Mesenchymal stem cell (in vitro differentiated cells and primary cell): Measurements from ENCODE around the gene LAPTM5.
A peak's percentile ranks its signal among the peaks of the same experiment; 100 is the strongest.

Experiments
- DNase-seq: peaks from one replicate; pipeline ENCODE4 v3.0.0-alpha.2; 2013
- H2AFZ ChIP-seq: one replicate; pipeline ENCODE4 v1.6.1; 2013; ENCODE audit warnings: low read depth, mild to moderate bottlenecking, control low read depth, inconsistent platforms, low read length, moderate library complexity
- H2AK5ac ChIP-seq: 2 replicates; pipeline ENCODE4 v1.6.1; 2013; ENCODE audit warnings: low read length, moderate library complexity, mild to moderate bottlenecking, inconsistent platforms; ENCODE audit not compliant: severe bottlenecking
- H2BK120ac ChIP-seq: one replicate; pipeline ENCODE4 v1.6.1; 2013; ENCODE audit warnings: low read depth, mild to moderate bottlenecking, inconsistent platforms, low read length, moderate library complexity
- H2BK12ac ChIP-seq, 2 experiments: one replicate each; pipeline ENCODE4 v1.6.1; 2013; ENCODE audit warnings: inconsistent platforms in 2 of 2, low read length in 2 of 2, mild to moderate bottlenecking in 2 of 2, moderate library complexity in 2 of 2, control low read depth in 1 of 2
- H2BK15ac ChIP-seq: one replicate; pipeline ENCODE4 v1.6.1; 2013; ENCODE audit warnings: mild to moderate bottlenecking, low read depth, inconsistent platforms; ENCODE audit not compliant: poor library complexity, severe bottlenecking
- H2BK5ac ChIP-seq: 2 replicates; pipeline ENCODE4 v1.6.1; 2013; ENCODE audit warnings: low read depth, mild to moderate bottlenecking, low read length, control low read depth, inconsistent platforms; ENCODE audit not compliant: poor library complexity, severe bottlenecking
- H3K14ac ChIP-seq, 2 experiments: one replicate each; pipeline ENCODE4 v1.6.1; 2013; ENCODE audit warnings: inconsistent platforms in 2 of 2, low read length in 2 of 2, control low read depth in 1 of 2, mild to moderate bottlenecking in 1 of 2, moderate library complexity in 1 of 2
- H3K18ac ChIP-seq, 2 experiments: one replicate each; pipeline ENCODE4 v1.6.1; 2013; ENCODE audit warnings: inconsistent platforms in 2 of 2, low read length in 2 of 2, control low read depth in 1 of 2, low read depth in 1 of 2, mild to moderate bottlenecking in 1 of 2
- H3K23ac ChIP-seq, 2 experiments: one replicate each; pipeline ENCODE4 v1.6.1; 2013; ENCODE audit warnings: inconsistent platforms in 2 of 2, low read length in 2 of 2, mild to moderate bottlenecking in 2 of 2, moderate library complexity in 2 of 2, control low read depth in 1 of 2
- H3K27ac ChIP-seq: 2 replicates; pipeline ENCODE4 v1.5.1; 2013; ENCODE audit warnings: mild to moderate bottlenecking, moderate library complexity, low read length, control low read depth, inconsistent platforms; ENCODE audit not compliant: poor library complexity, severe bottlenecking
- H3K27me3 ChIP-seq, 2 experiments: 2 replicates each; pipeline versions ENCODE4 v1.6.1 to v1.7.0; 2013; ENCODE audit warnings: low read length in 2 of 2, mild to moderate bottlenecking in 2 of 2, moderate library complexity in 2 of 2, control low read depth in 1 of 2, inconsistent platforms in 1 of 2; ENCODE audit not compliant: control insufficient read depth in 1 of 2, insufficient read depth in 1 of 2
- H3K36me3 ChIP-seq, 2 experiments: 2 replicates each; pipeline versions ENCODE4 v1.6.1 to v1.7.0; 2013; ENCODE audit warnings: low read length in 2 of 2, control low read depth in 1 of 2, inconsistent platforms in 1 of 2, low read depth in 1 of 2, mild to moderate bottlenecking in 1 of 2; ENCODE audit not compliant: insufficient read depth in 2 of 2, control insufficient read depth in 1 of 2
- H3K4ac ChIP-seq, 2 experiments: one replicate each; pipeline ENCODE4 v1.6.1; 2013; ENCODE audit warnings: inconsistent platforms in 2 of 2, low read length in 2 of 2, mild to moderate bottlenecking in 2 of 2, moderate library complexity in 2 of 2, control low read depth in 1 of 2, low read depth in 1 of 2
- H3K4me1 ChIP-seq: 2 replicates; pipeline ENCODE4 v1.6.1; 2013; ENCODE audit warnings: low read depth, low read length, control low read depth; ENCODE audit not compliant: control insufficient read depth, insufficient read depth
- H3K4me2 ChIP-seq: 2 replicates; pipeline ENCODE4 v1.6.1; 2013; ENCODE audit warnings: low read length, mild to moderate bottlenecking, inconsistent platforms; ENCODE audit not compliant: poor library complexity, severe bottlenecking
- H3K4me3 ChIP-seq, 2 experiments: 2 replicates each; pipeline versions ENCODE4 v1.5.1 to v1.7.0; 2013; ENCODE audit warnings: low read length in 2 of 2, mild to moderate bottlenecking in 2 of 2, control low read depth in 1 of 2, low read depth in 1 of 2; ENCODE audit not compliant: insufficient read depth in 1 of 2
- H3K79me1 ChIP-seq: replicated peaks from 2 replicates; pipeline ENCODE4 v1.6.1; 2013; ENCODE audit warnings: mild to moderate bottlenecking, control low read depth, low read length, inconsistent platforms; ENCODE audit not compliant: poor library complexity, severe bottlenecking
- H3K9ac ChIP-seq: 2 replicates; pipeline ENCODE4 v1.7.0; 2013; ENCODE audit warnings: mild to moderate bottlenecking, low read length, moderate library complexity
- H3K9me3 ChIP-seq: 2 replicates; pipeline ENCODE4 v1.7.0; 2013; ENCODE audit warnings: mild to moderate bottlenecking, low read length; ENCODE audit not compliant: control insufficient read depth
- H4K8ac ChIP-seq: one replicate; pipeline ENCODE4 v1.6.1; 2013; ENCODE audit warnings: inconsistent platforms, mild to moderate bottlenecking, low read length, moderate library complexity
- H4K91ac ChIP-seq: one replicate; pipeline ENCODE4 v1.6.1; 2013; ENCODE audit warnings: mild to moderate bottlenecking, low read length, inconsistent platforms
- WGBS: methylation state at CpG from one replicate; pipeline ENCODE4 v1.1.7; 2013; ENCODE audit warnings: mixed read lengths; 5-methylcytosine and 5-hydroxymethylcytosine counted together

LAPTM5 gene

GRCh38 chr1:30804822-30805221 is 47.2 kb upstream of the LAPTM5 start:
- Histone ChIP-seq H4K91ac (peak overlapping the region; percentile 20), H2BK12ac (peak overlapping the region; percentile 85 to 91), H3K18ac (peak overlapping the region in 1 of 2 experiments; percentile 53), H3K27ac (no peak overlapping the region), H2BK120ac (no peak overlapping the region), H3K27me3 (peaks cover 0 to 30% of the 10 kb centered on the region in 2 experiments), H2BK15ac (no peak overlapping the region), H4K8ac (no peak overlapping the region), H3K9me3 (no peaks in the 10 kb centered on the region), H3K4me2 (no peak overlapping the region), H3K79me1 (no peaks in the 10 kb centered on the region), H3K23ac (no peak overlapping the region), H2BK5ac (no peak overlapping the region), H3K36me3 (no peaks in the 10 kb centered on the region), H3K4me1 (peaks cover 32% of the 10 kb centered on the region), H3K4ac (peak overlapping the region in 1 of 2 experiments; percentile 35), H3K14ac (no peak overlapping the region), H3K9ac (no peak overlapping the region), H3K4me3 (no peak overlapping the region), H2AFZ (no peak overlapping the region), H2AK5ac (peak overlapping the region; percentile 15)
- WGBS: 69% methylated on average over 5 of the region's 5 CpGs
- DNase-seq: no peak

DNA sequence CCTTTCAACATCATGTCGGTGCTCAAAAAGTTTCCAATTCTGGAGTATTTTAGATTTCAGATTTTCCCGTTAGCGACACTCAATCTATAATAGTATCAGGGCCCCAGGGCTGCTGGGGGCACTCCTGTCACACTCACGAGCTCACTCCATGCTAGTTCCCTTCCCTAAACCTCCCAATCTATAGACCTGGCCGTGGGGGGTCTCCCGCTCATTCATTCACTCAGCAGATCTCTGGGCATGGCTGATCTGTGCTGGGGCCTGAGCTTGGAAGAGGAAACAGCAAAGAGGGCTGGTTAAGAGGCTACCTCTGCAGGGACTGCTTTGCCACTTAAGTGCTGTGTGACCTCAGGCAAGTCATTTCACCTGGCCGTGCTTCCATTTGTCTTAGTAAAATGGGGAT is 46.8 kb upstream of the LAPTM5 start:
- no peak overlapping the region for H3K23ac ChIP-seq
- no peak overlapping the region for H3K18ac ChIP-seq
- H3K4me2 ChIP-seq: no peak overlapping the region
- no peak overlapping the region for H2AK5ac ChIP-seq
- no peak overlapping the region for H3K9ac ChIP-seq
- no peaks in the 10 kb centered on the region for H3K9me3 ChIP-seq
- no peaks in the 10 kb centered on the region for H3K79me1 ChIP-seq
- H3K14ac ChIP-seq: no peak overlapping the region
- H3K36me3 ChIP-seq: no peaks in the 10 kb centered on the region
- no peak overlapping the region for H2BK12ac ChIP-seq
- H2AFZ ChIP-seq: no peak overlapping the region
- peaks cover 0 to 30% of the 10 kb centered on the region in 2 experiments for H3K27me3 ChIP-seq
- 88% methylated on average over 7 of the region's 7 CpGs for WGBS
- H2BK15ac ChIP-seq: no peak overlapping the region
- no peak for DNase-seq
- no peak overlapping the region for H4K91ac ChIP-seq
- H3K4me1 ChIP-seq: peaks cover 30% of the 10 kb centered on the region
- no peak overlapping the region for H3K27ac ChIP-seq
- H4K8ac ChIP-seq: no peak overlapping the region
- no peak overlapping the region for H3K4me3 ChIP-seq
- H2BK5ac ChIP-seq: no peak overlapping the region
- no peak overlapping the region for H3K4ac ChIP-seq
- no peak overlapping the region for H2BK120ac ChIP-seq

DNA sequence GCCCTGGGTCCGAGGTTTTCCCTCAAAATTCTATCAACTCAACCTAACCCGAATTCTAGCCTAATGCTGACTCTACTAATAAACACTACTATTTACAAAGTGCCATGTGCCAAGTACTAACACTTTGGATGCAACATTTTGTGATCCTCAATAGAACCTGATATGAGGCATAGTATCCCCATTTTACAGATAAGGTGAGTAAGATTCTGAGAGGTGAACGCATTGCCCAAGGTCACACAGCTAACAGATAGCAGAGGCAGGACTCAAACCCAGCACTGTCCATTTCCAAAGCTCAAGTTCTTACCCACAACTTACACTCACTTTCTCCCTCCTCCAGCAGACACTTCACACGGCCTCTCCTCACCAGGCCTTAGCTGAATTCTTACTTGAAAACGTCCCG is 46.0 kb upstream of the LAPTM5 start:
- H2BK15ac ChIP-seq: no peak overlapping the region
- no peak overlapping the region for H2BK120ac ChIP-seq
- no peaks in the 10 kb centered on the region for H3K9me3 ChIP-seq
- peaks cover 28% of the 10 kb centered on the region for H3K4me1 ChIP-seq
- H4K8ac ChIP-seq: no peak overlapping the region
- peak overlapping the region in 1 of 2 experiments; percentile 3 for H2BK12ac ChIP-seq
- no peak for DNase-seq
- H4K91ac ChIP-seq: no peak overlapping the region
- H2BK5ac ChIP-seq: no peak overlapping the region
- peak overlapping the region in 1 of 2 experiments; percentile 46 for H3K18ac ChIP-seq
- 52% methylated on average over 6 of the region's 6 CpGs for WGBS
- peaks cover 0 to 30% of the 10 kb centered on the region in 2 experiments for H3K27me3 ChIP-seq
- H3K23ac ChIP-seq: no peak overlapping the region
- H3K4me2 ChIP-seq: no peak overlapping the region
- no peak overlapping the region for H2AFZ ChIP-seq
- no peak overlapping the region for H3K4me3 ChIP-seq
- no peak overlapping the region for H3K4ac ChIP-seq
- no peak overlapping the region for H2AK5ac ChIP-seq
- no peak overlapping the region for H3K9ac ChIP-seq
- no peak overlapping the region for H3K27ac ChIP-seq
- H3K79me1 ChIP-seq: no peaks in the 10 kb centered on the region
- H3K14ac ChIP-seq: no peak overlapping the region
- H3K36me3 ChIP-seq: no peaks in the 10 kb centered on the region

GRCh38 chr1:30801771-30802198 is 44.2 kb upstream of the LAPTM5 start:
- Histone ChIP-seq H3K4me1 (peaks cover 27% of the 10 kb centered on the region), H3K27ac (no peak overlapping the region), H2AK5ac (no peak overlapping the region), H3K79me1 (no peaks in the 10 kb centered on the region), H2BK5ac (no peak overlapping the region), H4K91ac (no peak overlapping the region), H2BK15ac (peak overlapping the region; percentile 73), H3K4me2 (peak overlapping the region; percentile 54), H3K14ac (no peak overlapping the region), H3K36me3 (no peaks in the 10 kb centered on the region), H3K4me3 (no peak overlapping the region), H4K8ac (no peak overlapping the region), H3K18ac (peak overlapping the region in 1 of 2 experiments; percentile 13), H2AFZ (no peak overlapping the region), H3K9me3 (no peaks in the 10 kb centered on the region), H2BK120ac (no peak overlapping the region), H3K9ac (no peak overlapping the region), H3K4ac (peak overlapping the region in 1 of 2 experiments; percentile 8), H3K27me3 (peaks cover 0 to 27% of the 10 kb centered on the region in 2 experiments), H3K23ac (no peak overlapping the region), H2BK12ac (peak overlapping the region in 1 of 2 experiments; percentile 24)
- DNase-seq: peak; percentile 68
- 4% methylated on average over 19 of the region's 19 CpGs for WGBS
